NT2/D1 (cell line): ENCODE data around the gene NRN1.

Source experiments
- DNase-seq: peaks from one replicate; pipeline ENCODE4 v3.0.0-alpha.2; 2011; ENCODE audit warnings: low read depth, low spot score
- H3K27me3 ChIP-seq: 2 replicates; pipeline ENCODE4 v1.6.0; 2011; ENCODE audit warnings: mild to moderate bottlenecking; ENCODE audit not compliant: insufficient read length, insufficient read depth
- H3K36me3 ChIP-seq: 2 replicates; pipeline ENCODE4 v1.6.1; 2011; ENCODE audit warnings: mild to moderate bottlenecking, low read length, mixed read lengths; ENCODE audit not compliant: insufficient read depth, insufficient read length
- H3K4me1 ChIP-seq: 2 replicates; pipeline ENCODE4 v1.5.1; 2011; ENCODE audit not compliant: insufficient read depth, insufficient read length
- H3K4me3 ChIP-seq: 2 replicates; pipeline ENCODE4 v1.5.1; 2011; ENCODE audit warnings: low read depth; ENCODE audit not compliant: insufficient read length
- H3K9ac ChIP-seq: 2 replicates; pipeline ENCODE4 v1.6.0; 2011; ENCODE audit warnings: low read depth; ENCODE audit not compliant: insufficient read length
- H3K9me3 ChIP-seq: 2 replicates; pipeline ENCODE4 v1.5.1; 2011; ENCODE audit warnings: mild to moderate bottlenecking, low read length; ENCODE audit not compliant: insufficient read depth
- SUZ12 ChIP-seq: IDR thresholded peaks from 2 replicates; pipeline ENCODE4 v1.6.1; 2011; ENCODE audit not compliant: insufficient read length, insufficient read depth; ENCODE audit errors: extremely low read depth
- YY1 ChIP-seq: IDR thresholded peaks from 2 replicates; pipeline ENCODE4 v1.6.1; 2011; ENCODE audit not compliant: insufficient read length, insufficient read depth
- ZNF274 ChIP-seq: IDR thresholded peaks from 2 replicates; pipeline ENCODE4 v1.6.1; 2011; ENCODE audit warnings: mild to moderate bottlenecking, low read depth, low read length

The NRN1 gene

DNA sequence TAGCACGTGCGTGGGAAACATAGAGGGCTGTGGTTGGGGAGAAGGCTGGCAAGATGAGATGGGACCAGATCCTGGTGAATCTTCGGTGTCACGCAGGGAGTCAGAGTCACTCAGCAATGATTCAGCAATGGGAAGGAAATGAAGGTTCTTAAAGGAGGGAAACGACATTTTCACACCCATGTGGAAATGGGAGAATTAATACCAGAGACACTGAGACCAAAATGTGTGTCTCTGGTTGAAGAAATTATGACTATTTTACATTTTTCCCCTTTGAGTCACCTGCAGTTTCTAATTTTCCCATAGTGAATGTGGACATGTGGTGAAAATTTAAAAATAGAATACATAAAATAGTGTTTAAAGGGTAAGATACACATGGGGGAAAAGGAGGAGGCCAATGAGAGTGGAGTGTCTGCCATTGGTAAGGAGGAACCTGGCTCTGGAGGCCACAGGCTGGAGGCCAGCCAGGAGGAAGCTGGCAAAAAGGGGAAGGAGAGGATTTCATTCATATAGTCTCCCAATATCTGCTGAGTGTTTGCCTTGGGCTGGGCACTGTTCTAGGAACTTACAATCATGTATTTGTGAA, 17.5 kb downstream of the NRN1 start:
- H3K4me1 ChIP-seq: no peaks in the 10 kb centered on the region
- no peak for DNase-seq
- H3K4me3 ChIP-seq: no peak overlapping the region
- no peaks in the 10 kb centered on the region for H3K36me3 ChIP-seq
- TF ChIP-seq SUZ12 (no peak), YY1 (no peak), ZNF274 (no peak)
- no peak overlapping the region for H3K9ac ChIP-seq
- peaks cover 25% of the 10 kb centered on the region for H3K27me3 ChIP-seq
- H3K9me3 ChIP-seq: no peaks in the 10 kb centered on the region

DNA sequence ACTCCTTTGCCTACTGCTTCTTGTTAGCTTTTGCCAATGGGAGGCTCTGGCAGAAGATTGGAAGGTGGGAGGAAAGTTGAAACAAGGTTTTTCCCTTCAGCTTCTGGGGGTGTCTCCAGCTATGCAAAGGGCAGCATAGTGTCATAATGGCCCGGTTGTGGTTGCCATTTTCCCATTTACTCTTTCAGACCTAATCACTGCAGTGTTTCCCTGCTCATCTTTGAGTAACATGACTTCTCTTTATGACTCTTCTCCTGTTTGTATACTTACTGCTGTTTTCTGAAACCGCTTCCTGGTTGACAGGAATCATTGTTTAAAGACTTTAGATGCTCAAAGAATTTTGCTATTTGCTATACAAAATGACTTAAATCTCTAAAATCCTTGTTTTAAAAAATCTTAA, 19.9 kb downstream of the NRN1 start:
- H3K9ac ChIP-seq: no peak overlapping the region
- no peak overlapping the region for H3K4me3 ChIP-seq
- no peaks in the 10 kb centered on the region for H3K36me3 ChIP-seq
- peaks cover 1% of the 10 kb centered on the region for H3K27me3 ChIP-seq
- TF ChIP-seq SUZ12 (no peak), ZNF274 (no peak), YY1 (no peak)
- no peaks in the 10 kb centered on the region for H3K4me1 ChIP-seq
- H3K9me3 ChIP-seq: no peaks in the 10 kb centered on the region
- no peak for DNase-seq

DNA sequence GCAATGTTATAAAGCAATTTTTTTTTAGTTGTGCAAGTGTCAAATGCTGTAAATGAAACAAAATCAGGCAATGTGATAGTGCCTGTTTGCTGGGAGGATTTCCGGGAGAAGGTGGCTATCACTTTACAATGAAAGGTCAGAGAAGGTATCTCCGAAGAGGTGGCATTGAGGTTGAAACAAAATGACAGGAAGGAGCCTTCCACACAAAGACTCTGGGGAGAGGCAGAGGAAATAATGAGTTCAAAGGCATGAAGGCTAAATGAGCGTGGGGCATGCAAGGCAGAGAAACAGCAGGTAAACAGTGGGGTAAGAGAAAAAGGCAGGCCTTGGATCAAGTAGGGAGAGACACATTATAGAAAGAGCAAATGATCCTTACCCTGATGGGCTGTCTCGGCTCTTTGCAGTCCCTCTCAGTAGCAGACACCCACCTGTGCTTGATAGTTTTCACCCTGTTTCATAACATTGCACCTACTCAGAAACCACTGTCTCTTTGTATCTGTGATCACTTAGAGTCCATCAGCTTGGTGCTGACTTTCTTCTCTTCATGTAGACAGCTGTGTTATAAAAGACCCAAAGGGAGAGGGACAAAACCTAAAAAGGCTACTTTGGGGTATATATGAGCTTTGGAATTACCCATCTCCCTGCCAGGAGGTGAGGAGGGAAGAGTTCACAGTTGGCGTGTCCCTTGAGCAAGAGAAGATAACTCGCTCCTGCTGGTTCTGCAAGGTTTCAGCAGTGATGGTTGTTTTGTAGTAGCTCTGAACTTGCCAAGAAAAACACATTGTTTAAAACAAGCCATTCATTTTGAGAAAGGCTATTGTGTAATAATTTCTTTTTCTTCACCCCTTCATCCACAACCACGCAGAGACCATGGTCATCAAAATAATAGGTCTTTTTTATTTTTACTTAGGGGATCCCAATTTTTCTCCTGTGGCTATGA, 22.3 kb downstream of the NRN1 start:
- Histone ChIP-seq H3K4me1 (no peaks in the 10 kb centered on the region), H3K9ac (no peak overlapping the region), H3K9me3 (no peaks in the 10 kb centered on the region), H3K36me3 (no peaks in the 10 kb centered on the region), H3K4me3 (no peak overlapping the region), H3K27me3 (no peaks in the 10 kb centered on the region)
- no peak for TF ChIP-seq SUZ12
- TF ChIP-seq YY1: no peak
- no peak for TF ChIP-seq ZNF274
- DNase-seq: no peak

DNA sequence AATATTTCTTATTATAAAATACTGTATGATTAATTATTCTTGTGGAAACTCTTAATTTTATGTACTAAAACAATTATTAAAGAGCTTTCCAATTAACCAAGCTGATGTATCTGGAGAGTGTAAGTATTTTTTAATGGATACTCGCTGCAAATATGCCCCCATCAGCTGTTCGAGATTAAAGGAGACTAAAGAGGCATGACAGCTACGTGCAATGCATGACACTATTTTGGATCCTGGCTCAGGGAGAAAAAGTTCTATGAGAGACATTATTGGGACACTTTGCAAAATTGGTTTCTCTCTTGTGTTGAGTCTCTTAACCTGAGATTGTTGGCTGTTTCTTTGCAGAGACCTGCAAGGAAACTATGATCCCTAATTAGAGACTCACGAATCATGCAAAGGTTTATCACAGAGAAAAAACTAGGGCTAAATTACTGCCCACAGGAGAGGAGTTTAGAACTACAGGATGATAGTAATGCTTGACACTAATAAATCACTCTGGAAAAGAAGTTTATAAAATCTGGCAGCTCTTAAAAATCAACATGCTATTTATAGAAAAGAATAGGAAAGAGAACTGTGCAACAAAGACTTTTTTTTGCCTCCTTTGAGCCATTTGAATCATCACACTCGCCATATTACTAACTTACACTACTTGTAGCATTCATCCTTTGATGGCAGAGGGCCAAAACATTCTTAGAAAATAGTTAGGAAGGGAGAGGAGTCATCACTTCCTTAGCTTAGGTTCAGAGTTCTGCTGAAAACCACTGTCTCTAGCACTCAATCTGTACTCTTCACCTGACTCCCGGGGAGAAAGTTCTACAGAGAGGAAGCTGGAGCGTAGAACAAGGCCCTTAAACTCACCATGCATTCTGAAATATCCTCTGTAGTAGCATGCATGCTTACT, 25.3 kb downstream of the NRN1 start:
- no peaks in the 10 kb centered on the region for H3K27me3 ChIP-seq
- TF ChIP-seq YY1: no peak
- no peak overlapping the region for H3K9ac ChIP-seq
- no peaks in the 10 kb centered on the region for H3K36me3 ChIP-seq
- no peak overlapping the region for H3K4me3 ChIP-seq
- H3K4me1 ChIP-seq: no peaks in the 10 kb centered on the region
- DNase-seq: no peak
- H3K9me3 ChIP-seq: no peaks in the 10 kb centered on the region

DNA sequence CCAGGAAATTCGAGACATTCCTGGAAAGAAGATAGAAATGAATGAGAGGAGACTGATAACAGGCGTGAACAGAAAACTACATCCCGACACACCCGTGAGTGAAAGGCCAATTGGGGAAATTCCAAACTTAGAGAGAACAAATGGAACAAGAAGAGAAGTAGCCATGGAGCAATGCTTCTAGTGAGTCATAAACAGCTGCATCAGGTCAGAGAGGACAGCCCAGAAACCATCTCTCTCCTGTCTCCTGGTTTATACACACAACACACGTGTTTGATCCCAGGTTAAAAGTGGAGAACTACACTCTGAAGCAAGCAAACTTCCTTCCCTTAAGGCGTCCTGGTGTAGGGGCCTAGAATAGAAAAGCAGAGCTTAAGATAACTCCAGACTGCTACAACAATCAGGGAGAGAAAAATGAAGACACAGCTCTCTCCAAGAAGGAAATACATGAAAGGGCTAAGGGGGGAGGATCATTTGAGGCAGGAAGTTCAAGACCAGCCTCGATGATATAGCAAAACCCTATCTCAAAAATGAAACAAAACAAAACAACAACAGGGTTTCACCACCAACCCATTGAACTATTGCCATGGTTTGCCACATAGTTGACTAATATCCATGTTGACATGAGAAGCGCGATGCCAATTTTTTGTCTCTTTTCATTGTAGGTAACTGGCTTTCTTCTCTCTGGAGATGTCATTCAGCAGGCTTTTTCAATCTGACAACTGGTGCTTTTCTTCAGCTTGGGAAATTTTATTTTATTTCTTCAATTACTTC, 26.9 kb downstream of the NRN1 start:
- Histone ChIP-seq H3K4me3 (no peak overlapping the region), H3K36me3 (no peaks in the 10 kb centered on the region), H3K4me1 (no peaks in the 10 kb centered on the region), H3K27me3 (no peaks in the 10 kb centered on the region), H3K9ac (no peak overlapping the region), H3K9me3 (no peaks in the 10 kb centered on the region)
- no peak for DNase-seq
- TF ChIP-seq ZNF274 (no peak), YY1 (no peak), SUZ12 (no peak)

DNA sequence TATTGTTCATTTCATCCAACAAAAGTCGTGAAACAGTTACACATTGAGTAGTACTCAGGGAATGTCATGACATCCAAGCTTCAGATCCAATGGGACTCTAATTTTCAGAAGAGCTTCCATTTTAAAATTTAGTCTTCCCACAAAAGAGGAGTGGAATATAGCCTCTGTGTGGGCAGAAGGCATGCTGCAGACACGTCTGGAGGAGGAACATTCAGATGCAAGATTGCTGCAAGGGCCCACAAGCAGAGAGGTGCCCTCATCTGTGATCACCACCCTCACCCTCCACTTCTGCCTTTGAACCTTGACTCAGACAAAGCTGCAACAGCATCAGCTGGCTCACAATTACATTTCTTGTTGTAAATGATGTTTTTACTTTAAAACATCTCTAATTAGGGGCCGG, 29.9 kb downstream of the NRN1 start:
- Histone ChIP-seq H3K9me3 (no peaks in the 10 kb centered on the region), H3K36me3 (no peaks in the 10 kb centered on the region), H3K4me1 (no peaks in the 10 kb centered on the region), H3K9ac (no peak overlapping the region), H3K4me3 (no peak overlapping the region), H3K27me3 (no peaks in the 10 kb centered on the region)
- DNase-seq: no peak
- TF ChIP-seq SUZ12 (no peak), ZNF274 (no peak), YY1 (no peak)
